NCI-H1436 treated with DMSO at 0.1 percent for 48 hours (cell line): ENCODE results near the gene PCDHA1.
"Not testable (repeated sequence)": the region's sequence is repeated elsewhere in the genome, so short reads cannot be mapped to it uniquely, and the experiment has no call there.

ENCODE experiments used
- DNase-seq: peaks from one replicate; lab custom pipeline; 2025; lab: John Stamatoyannopoulos, UW

PCDHA1 gene

DNA sequence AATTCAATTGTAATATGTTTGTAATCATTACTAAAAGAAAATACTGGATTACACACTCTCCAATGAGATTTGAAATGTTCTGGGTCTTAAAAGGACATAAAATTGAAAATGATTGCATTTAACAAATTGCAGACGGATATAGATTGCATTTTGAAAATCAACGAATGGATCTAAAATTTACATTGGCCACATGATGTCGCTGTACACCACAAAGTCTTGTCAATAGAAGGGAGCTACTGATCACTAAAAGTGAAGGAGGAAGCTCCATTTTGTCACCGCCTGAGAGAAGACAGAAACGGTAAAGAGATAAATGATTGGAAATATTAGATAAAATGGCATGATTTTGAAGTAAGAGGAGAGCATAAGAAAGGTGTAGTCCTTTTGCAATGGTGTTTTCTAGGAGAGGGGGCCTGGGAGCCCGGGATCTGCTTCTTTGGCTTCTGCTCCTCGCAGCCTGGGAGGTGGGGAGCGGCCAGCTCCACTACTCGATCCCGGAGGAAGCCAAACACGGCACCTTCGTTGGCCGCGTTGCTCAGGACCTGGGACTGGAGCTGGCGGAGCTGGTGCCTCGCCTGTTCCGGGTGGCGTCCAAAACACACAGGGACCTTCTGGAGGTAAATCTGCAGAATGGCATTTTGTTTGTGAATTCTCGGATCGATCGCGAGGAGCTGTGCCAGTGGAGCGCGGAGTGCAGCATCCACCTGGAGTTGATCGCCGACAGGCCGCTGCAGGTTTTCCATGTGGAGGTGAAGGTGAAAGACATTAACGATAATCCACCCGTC, at the start of gene PCDHA1:
TSS of gene PCDHA1 (plus strand) at position 236 of the 782 bp plus-strand sequence.
- no peak for DNase-seq

DNA sequence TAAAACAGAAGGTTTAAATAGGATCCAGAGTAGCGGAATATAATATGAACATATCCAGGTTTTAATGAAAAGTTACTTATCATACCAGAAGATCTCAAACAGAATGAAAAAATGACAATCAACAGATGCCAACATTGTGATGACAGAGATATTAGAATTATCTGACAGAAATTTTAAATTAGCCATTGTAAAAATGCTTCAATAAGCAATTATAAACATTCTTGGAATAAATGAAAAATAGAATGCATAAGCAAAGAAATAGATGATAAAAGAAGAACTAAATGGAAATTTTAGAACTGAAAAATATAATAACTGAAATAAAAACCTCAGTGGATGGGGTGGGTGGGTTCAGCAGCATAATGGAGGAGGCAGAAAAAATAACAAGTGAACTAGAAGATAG, 48.5 kb upstream of the PCDHA1 start:
- DNase-seq = no peak

- DNase-seq = no peak
Observed at GRCh38 chr5:140741967-140742366, 44.0 kb upstream of the PCDHA1 start.

DNA sequence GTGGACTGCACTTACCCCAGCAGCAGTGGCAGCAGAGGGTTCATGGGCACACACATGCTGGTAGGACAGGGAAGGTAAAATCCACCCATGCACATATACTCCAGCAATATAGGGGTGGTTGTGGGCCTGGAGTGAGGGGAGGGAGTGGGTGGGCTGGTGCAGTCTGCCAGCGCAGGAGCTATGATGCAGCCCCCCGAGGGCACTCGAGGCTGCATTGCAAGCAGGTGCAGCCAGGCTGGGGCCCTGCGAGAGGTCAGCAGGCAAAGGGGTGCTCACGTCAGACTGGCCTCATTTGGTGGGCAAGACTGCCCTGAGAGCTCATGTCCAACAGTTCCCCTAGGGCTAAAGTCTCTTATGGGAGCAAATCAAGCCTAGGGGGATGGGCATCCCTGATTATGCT, 32.4 kb upstream of the PCDHA1 start:
- no peak for DNase-seq

DNA sequence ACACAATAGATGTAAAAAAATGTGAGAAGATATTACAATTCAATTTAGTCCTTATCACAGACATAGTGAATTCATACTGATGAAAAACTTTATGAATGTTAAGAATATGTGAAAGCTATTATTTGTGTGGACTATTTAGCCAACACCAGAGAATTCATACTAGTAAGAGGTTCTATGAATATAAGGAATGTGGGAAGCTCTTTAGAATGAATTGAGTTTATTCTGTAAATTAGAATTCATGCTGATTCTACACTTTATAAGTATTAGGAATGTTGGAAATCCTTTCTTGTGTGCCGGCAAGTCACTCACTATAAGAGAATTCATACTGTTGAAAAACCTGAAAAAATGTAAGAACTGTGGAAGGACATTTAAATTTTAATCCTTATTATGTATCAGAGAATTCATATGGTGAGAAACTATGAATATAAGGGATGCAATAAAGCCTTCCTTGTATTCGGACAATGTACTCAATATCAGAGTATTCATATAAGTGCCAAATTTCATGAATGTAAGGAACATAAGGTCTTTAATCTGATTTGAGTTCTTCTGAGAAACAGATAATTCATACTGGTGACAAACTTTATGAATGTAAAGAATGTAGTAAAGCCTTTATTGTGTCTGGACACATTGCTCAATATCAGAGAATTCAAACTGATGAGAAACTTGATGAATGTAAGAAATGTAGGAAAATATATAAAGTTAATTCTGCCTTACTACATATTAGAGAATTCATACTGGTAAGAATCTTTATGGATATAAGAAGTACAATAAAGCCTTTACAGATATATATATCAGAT, 21.6 kb upstream of the PCDHA1 start:
- DNase-seq = no peak

- no peak for DNase-seq
Observed at GRCh38 chr5:140767444-140767843, 18.5 kb upstream of the PCDHA1 start.

- DNase-seq = no peak
Observed at GRCh38 chr5:140780512-140780911, 5.4 kb upstream of the PCDHA1 start.

GRCh38 chr5:140787422-140787821, 1.5 kb downstream of the PCDHA1 start:
- DNase-seq = not testable (repeated sequence)

- DNase-seq = not testable (repeated sequence)
Observed at GRCh38 chr5:140787849-140788504, 2.0 kb downstream of the PCDHA1 start.

DNA sequence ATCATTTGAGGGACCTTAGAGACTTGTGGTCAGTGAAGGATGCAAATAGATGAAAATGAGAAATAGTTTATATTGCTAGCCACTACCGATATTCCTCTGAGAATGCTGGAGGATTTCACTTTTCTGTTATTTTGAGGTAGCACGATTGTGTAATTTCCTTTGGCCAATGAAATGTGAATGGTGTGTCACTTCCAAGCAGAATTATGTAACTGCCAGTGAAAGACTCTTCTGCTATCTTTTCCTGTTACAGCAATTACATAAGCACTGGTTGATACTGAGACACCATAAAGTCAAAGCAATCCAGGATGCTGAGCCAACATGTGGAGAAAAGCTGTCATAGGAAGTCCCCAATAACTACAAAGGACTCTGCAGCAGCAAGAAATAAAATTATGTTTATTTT, 5.1 kb downstream of the PCDHA1 start:
- no peak for DNase-seq

GRCh38 chr5:140794595-140795258, 8.8 kb downstream of the PCDHA1 start, which contains the start of gene PCDHA2:
PCDHA2 (plus strand) TSS chr5:140794852.
- DNase-seq = no peak

GRCh38 chr5:140795259-140795641, 9.3 kb downstream of the PCDHA1 start:
- no peak for DNase-seq

- not testable (repeated sequence) for DNase-seq
Observed at GRCh38 chr5:140796072-140796717, 10.3 kb downstream of the PCDHA1 start.

- DNase-seq = no peak
Observed at GRCh38 chr5:140796718-140797095, 10.8 kb downstream of the PCDHA1 start.

- no peak for DNase-seq
Observed at GRCh38 chr5:140800816-140801493, 15.0 kb downstream of the PCDHA1 start, which contains the start of gene PCDHA3. PCDHA3 (plus strand) TSS chr5:140801057.

DNA sequence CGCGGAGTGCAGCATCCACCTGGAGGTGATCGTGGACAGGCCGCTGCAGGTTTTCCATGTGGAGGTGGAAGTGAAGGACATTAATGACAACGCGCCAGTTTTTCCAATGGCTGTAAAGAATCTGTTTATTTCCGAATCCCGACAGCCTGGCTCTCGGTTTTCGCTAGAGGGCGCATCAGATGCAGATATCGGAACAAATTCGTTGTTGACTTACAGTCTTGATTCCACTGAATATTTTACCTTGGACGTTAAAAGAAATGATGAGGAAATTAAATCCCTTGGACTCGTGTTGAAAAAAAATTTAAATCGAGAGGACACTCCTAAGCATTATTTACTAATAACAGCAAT, 15.5 kb downstream of the PCDHA1 start:
- DNase-seq = no peak

- DNase-seq = not testable (repeated sequence)
Observed at GRCh38 chr5:140802381-140802780, 16.4 kb downstream of the PCDHA1 start.

GRCh38 chr5:140802781-140803271, 16.9 kb downstream of the PCDHA1 start:
- DNase-seq = no peak

GRCh38 chr5:140806834-140807775, 21.2 kb downstream of the PCDHA1 start, which contains the start of gene PCDHA4:
PCDHA4 (plus strand) TSS chr5:140807068.
- DNase-seq = no peak
